Measurements from ENCODE around the gene TCEA2. TPM values are rescaled to one million over a fixed set of nuclear protein-coding genes. Genes with fewer than 3 reads are reported as not detected.

The TCEA2 gene
- total RNA-seq, 3 donors from 2014 or later: 4.1 to 46.1 (median 9.5) TPM

DNA sequence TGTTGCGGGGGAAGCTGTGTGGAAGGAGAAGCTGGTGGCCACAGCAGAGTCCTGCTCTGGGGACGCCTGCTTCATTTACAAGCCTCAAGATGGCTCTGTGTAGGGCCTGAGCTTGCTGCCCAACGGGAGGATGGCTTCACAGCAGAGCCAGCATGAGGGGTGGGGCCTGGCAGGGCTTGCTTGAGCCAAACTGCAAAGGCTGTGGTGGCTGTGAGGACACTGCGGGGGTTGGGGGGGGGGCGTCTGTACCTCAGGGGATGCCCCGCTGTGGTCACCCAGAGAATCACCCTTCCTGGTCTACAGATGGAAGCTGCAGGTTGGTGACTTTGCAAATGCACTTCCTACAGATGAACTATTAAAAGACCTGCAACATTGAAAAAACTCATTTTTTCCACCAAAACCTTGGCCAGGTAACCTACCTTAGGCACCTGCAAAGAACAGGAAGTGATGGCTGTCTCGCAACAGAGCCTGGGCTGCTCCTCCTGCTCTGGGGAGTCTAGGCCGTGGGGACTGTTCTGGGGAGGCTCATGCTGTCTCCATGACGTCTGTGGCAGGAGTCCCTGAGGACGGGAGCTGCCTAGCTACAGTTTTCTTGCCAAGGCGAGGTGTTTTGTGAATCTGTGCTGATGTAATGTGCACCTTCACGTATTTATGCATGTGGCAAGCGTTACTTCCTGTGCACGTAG lies 37.0 kb downstream of the TCEA2 start:
- intact Hi-C loops (cut with DNase I, micrococcal nuclease): no loop called here
- H3K4me1 ChIP-seq (ENCODE audit: low read depth): peaks cover 7% of the 10 kb centered on the region
- no peaks in the 10 kb centered on the region for H3K36me3 ChIP-seq (ENCODE audit: low read depth)
- TF ChIP-seq, protein P1, sequence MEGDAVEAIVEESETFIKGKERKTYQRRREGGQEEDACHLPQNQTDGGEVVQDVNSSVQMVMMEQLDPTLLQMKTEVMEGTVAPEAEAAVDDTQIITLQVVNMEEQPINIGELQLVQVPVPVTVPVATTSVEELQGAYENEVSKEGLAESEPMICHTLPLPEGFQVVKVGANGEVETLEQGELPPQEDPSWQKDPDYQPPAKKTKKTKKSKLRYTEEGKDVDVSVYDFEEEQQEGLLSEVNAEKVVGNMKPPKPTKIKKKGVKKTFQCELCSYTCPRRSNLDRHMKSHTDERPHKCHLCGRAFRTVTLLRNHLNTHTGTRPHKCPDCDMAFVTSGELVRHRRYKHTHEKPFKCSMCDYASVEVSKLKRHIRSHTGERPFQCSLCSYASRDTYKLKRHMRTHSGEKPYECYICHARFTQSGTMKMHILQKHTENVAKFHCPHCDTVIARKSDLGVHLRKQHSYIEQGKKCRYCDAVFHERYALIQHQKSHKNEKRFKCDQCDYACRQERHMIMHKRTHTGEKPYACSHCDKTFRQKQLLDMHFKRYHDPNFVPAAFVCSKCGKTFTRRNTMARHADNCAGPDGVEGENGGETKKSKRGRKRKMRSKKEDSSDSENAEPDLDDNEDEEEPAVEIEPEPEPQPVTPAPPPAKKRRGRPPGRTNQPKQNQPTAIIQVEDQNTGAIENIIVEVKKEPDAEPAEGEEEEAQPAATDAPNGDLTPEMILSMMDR (IDR thresholded peaks at IDR 0.05): no peak
- H3K9me3 ChIP-seq: no peaks in the 10 kb centered on the region
- H3K4me3 ChIP-seq: no peak overlapping the region
- DNase-seq (no peak), ATAC-seq (peak; percentile 9)

DNA sequence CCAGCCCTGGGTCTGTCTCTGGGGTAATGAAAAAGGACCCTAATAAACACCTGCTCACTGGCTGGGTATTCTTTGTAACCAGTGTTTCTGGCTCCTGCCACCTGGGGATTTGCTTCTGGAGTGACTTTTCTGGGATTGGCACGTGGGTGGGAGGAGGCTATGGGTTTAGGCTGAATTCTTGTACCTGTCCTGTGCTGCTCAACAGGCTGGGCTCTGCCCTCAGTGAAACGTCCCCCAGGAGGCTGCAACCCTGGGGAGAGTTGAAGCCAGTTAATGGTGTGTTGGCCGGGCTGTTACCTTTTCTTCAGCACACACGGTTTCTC lies 37.5 kb downstream of the TCEA2 start:
- intact Hi-C loops (cut with DNase I, micrococcal nuclease): no loop called here
- DNase-seq (no peak), ATAC-seq (no peak)
- H3K4me3 ChIP-seq: no peak overlapping the region
- H3K4me1 ChIP-seq (ENCODE audit: low read depth): peaks cover 7% of the 10 kb centered on the region
- H3K36me3 ChIP-seq (ENCODE audit: low read depth): no peaks in the 10 kb centered on the region
- TF ChIP-seq, protein P1 (IDR thresholded peaks at IDR 0.05): no peak
- H3K9me3 ChIP-seq: no peaks in the 10 kb centered on the region

DNA sequence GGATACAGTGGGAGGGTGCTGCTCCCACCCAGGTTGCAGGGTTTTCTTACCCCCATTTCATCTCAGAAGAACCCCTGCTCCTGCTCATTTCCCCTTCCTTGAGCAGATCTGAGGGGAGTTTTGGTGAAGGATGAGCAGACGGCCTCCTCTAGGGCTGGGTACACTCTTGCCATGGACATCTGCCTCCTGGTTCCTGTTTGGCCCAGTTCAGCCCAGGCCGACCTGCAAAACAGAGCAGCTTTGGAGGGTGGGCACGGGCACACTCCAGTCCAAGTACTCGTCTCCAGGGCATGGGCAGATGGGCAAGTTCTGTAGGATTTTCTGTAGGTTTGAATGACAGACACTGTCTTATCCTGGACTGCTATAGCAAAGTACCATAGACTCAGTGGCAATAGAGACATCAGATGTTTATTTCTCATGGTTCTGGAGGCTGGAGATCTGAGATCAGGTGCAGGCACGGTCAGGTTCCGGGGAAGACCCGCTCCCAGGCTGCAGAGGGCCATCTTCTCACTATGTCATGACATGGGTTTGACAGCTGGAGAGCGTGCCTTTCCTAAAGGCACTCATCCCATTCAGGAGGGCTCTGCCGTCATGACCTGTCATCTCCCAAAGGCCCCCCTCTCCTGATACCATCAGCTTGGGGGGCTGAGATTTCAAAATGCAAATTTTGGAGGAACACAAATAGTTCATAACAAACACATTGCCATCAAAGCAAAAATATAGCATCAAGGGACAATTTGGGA lies 38.1 kb downstream of the TCEA2 start:
- ATAC-seq (no peak), DNase-seq (no peak)
- H3K4me3 ChIP-seq: no peak overlapping the region
- intact Hi-C loops (cut with DNase I, micrococcal nuclease): no loop called here
- TF ChIP-seq, protein P1 (IDR thresholded peaks at IDR 0.05): no peak
- peaks cover 7% of the 10 kb centered on the region for H3K4me1 ChIP-seq (ENCODE audit: low read depth)
- H3K9me3 ChIP-seq: no peaks in the 10 kb centered on the region
- H3K36me3 ChIP-seq (ENCODE audit: low read depth): no peaks in the 10 kb centered on the region

DNA sequence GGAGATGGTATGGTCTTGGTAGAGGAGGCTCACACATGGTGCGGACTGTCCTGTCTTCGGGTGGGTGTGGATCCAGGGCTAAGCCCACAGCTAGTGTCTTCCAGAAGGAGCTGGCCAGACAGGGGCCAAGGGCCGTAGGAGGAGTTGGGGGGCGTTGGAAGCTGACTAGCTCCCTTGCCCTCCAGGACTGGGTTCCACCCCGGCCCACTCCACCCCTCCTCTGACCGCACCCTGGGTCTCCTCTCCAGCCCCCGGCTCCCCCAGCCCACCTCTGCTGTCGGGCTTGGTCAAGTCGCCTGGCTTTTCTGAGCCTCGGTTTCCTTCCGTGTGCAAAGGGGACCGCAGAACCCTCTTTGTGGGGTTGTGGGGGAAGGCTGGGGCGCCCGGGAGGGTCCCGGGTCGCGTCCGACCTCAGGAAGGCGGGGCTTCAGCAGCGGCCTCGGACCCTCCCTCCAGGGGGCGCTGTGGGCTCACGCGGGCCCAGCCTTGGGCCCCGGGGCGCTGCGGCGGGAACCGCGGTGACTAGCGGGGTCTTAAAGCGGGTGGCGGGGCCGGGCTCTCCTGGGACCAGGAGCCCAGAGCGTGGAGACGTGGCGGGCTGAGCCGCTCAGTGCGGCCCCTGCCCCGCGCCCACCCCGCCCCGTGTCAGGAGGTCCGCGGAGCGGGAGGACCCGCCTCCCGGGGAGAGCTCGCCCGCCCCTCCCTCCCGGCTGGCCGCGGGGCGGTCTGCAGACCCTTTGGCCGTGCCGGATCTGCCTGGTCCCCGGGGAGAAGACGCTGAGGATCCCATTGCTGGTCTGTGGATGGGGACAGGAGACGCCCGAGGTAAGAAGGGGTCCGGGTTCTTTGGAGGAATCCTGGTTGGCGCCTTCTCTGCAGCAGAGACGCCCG lies 39.0 kb downstream of the TCEA2 start:
- TF ChIP-seq, protein P1 (IDR thresholded peaks at IDR 0.05): peak; percentile 40
- no peaks in the 10 kb centered on the region for H3K36me3 ChIP-seq (ENCODE audit: low read depth)
- H3K9me3 ChIP-seq: no peaks in the 10 kb centered on the region
- DNase-seq (peak; percentile 52 to 57 (median 57)), ATAC-seq (peak; percentile 74)
- no peak overlapping the region for H3K4me3 ChIP-seq
- peaks cover 7% of the 10 kb centered on the region for H3K4me1 ChIP-seq (ENCODE audit: low read depth)
- intact Hi-C loops (cut with DNase I, micrococcal nuclease): no loop called here

DNA sequence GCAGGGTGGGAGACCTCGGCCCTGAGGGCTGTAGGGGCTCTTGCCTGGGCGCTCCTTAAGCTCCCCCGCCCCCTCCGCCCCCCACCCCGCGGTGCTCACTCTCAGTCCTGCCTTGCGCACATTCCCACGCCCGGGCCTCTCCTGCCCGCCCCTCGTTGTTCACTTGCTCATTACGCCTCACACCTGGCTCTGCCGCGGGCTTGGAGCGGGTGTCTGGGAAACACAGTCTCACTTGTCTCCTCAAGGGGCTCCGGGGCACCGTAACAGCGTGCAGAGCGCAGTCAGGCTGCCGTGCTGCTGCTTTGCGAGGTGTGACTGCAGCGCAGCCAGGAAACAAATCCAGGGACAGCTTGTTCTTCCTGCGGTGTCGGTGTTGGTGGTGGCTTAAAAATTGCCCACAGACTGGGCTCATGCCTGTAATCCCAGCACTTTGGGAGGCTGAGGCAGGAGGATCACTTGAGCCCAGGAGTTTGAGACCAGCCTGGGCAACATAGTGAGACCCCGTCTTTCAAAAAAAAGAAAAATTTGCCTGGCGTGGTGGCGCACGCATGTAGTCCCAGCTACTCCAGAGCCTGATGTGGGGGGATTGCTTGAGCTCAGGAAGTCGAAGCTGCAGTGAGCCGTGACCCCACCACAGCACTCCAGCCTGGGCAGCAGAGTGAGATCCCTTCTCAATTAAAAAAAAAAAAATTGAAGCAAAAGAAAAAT lies 39.8 kb downstream of the TCEA2 start:
- no peaks in the 10 kb centered on the region for H3K9me3 ChIP-seq
- TF ChIP-seq, protein P1 (IDR thresholded peaks at IDR 0.05): no peak
- ATAC-seq (no peak), DNase-seq (peak in 2 of 3 donors; percentile 16 to 42)
- intact Hi-C loops (cut with DNase I, micrococcal nuclease): no loop called here
- no peaks in the 10 kb centered on the region for H3K36me3 ChIP-seq (ENCODE audit: low read depth)
- no peak overlapping the region for H3K4me3 ChIP-seq
- peaks cover 7% of the 10 kb centered on the region for H3K4me1 ChIP-seq (ENCODE audit: low read depth)
